ENCODE results near the gene CAMK1D.

DNA sequence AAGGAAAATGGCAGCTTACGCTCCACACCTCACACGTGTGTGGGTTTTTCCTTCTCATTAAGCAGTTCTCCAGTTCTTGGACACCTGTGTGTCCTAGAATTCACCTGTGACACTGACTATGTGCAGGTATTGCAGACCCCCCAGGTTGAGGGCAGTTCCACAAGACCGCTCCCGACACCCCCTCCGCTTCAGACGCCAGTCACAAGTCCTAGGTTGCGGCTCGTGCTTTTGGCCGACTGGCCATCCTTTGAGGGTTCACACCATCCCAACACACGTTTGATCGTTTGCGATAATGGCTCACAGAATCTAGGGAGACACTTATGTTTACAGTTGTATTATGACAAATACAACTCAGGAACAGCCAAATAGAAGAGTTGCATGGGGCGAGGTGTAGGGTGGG, 44.5 kb downstream of the CAMK1D start:
- no peak for TF ChIP-seq EZH2 (IDR thresholded peaks at IDR 0.05; ENCODE audit: borderline replicate concordance, control insufficient read depth, low read depth, low read length)
- TF ChIP-seq POLR2AphosphoS5 (IDR thresholded peaks at IDR 0.05; ENCODE audit: low read length): no peak
- TF ChIP-seq ZNF24 (IDR thresholded peaks at IDR 0.05): no peak
- TF ChIP-seq POLR2A (IDR thresholded peaks at IDR 0.05; ENCODE audit: low read depth, low read length): no peak
- TF ChIP-seq, protein P1, sequence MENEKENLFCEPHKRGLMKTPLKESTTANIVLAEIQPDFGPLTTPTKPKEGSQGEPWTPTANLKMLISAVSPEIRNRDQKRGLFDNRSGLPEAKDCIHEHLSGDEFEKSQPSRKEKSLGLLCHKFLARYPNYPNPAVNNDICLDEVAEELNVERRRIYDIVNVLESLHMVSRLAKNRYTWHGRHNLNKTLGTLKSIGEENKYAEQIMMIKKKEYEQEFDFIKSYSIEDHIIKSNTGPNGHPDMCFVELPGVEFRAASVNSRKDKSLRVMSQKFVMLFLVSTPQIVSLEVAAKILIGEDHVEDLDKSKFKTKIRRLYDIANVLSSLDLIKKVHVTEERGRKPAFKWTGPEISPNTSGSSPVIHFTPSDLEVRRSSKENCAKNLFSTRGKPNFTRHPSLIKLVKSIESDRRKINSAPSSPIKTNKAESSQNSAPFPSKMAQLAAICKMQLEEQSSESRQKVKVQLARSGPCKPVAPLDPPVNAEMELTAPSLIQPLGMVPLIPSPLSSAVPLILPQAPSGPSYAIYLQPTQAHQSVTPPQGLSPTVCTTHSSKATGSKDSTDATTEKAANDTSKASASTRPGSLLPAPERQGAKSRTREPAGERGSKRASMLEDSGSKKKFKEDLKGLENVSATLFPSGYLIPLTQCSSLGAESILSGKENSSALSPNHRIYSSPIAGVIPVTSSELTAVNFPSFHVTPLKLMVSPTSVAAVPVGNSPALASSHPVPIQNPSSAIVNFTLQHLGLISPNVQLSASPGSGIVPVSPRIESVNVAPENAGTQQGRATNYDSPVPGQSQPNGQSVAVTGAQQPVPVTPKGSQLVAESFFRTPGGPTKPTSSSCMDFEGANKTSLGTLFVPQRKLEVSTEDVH (IDR thresholded peaks at IDR 0.05; ENCODE audit: low read depth, partially characterized antibody): no peak
- TF ChIP-seq SMC3 (IDR thresholded peaks at IDR 0.05; ENCODE audit: borderline replicate concordance, low read length): no peak
- no peak for TF ChIP-seq CHD2 (IDR thresholded peaks at IDR 0.05; ENCODE audit: borderline replicate concordance, low read depth, low read length)
- no peak for TF ChIP-seq SMAD1 (IDR thresholded peaks at IDR 0.05; ENCODE audit: low read depth, partially characterized antibody)
- TF ChIP-seq SP1 (IDR thresholded peaks at IDR 0.05; ENCODE audit: low read depth, low read length): no peak
- no peak for TF ChIP-seq BRCA1 (IDR thresholded peaks at IDR 0.05; ENCODE audit: low read depth, low read length)
- TF ChIP-seq, protein P2, sequence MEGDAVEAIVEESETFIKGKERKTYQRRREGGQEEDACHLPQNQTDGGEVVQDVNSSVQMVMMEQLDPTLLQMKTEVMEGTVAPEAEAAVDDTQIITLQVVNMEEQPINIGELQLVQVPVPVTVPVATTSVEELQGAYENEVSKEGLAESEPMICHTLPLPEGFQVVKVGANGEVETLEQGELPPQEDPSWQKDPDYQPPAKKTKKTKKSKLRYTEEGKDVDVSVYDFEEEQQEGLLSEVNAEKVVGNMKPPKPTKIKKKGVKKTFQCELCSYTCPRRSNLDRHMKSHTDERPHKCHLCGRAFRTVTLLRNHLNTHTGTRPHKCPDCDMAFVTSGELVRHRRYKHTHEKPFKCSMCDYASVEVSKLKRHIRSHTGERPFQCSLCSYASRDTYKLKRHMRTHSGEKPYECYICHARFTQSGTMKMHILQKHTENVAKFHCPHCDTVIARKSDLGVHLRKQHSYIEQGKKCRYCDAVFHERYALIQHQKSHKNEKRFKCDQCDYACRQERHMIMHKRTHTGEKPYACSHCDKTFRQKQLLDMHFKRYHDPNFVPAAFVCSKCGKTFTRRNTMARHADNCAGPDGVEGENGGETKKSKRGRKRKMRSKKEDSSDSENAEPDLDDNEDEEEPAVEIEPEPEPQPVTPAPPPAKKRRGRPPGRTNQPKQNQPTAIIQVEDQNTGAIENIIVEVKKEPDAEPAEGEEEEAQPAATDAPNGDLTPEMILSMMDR (IDR thresholded peaks at IDR 0.05 in 2 of 3, conservative IDR thresholded peaks at IDR 0.05 in 1 of 3; ENCODE audit: control insufficient read depth in 2 of 3, extremely low read depth in 1 of 3, insufficient read depth in 1 of 3, low read depth in 3 of 3, low read length in 3 of 3): no peak

All from GM12878 (cell line).